Stomach (tissue), 9 donors: ENCODE data around the gene CD99L2. TPM values are rescaled to one million over a fixed set of nuclear protein-coding genes. Genes with fewer than 3 reads are reported as not detected.

Experiments used
- DNase-seq, 2 donors: peaks; one replicate each; pipeline versions ENCODE4 v3.0.0 to v3.0.0-alpha.2; 2013 to 2019
- H3K27ac ChIP-seq, 5 donors: fragments of 200-600 bp in 4 of 5; sonication (generic) in 4 of 5; one replicate each; pipeline ENCODE4 v1.5.1; 2013 to 2019; ENCODE audit warnings: mild to moderate bottlenecking in 1 of 5, moderate library complexity in 1 of 5
- H3K27me3 ChIP-seq, 3 donors: fragments of 200-600 bp; sonication (generic); one replicate each; pipeline ENCODE4 v1.5.1; 2017 to 2019; ENCODE audit warnings: mixed run types in 1 of 3
- H3K36me3 ChIP-seq, 4 donors: fragments of 200-600 bp; sonication (generic); 1 replicate in 3 of 4; 2 replicates in 1 of 4; pipeline ENCODE4 v1.5.1; 2016 to 2019
- H3K4me1 ChIP-seq, 4 donors: fragments of 200-600 bp; sonication (generic); one replicate each; pipeline ENCODE4 v1.5.1; 2016 to 2019
- H3K4me3 ChIP-seq, 4 donors: fragments of 200-600 bp; sonication (generic) in 3 of 4; one replicate each; pipeline ENCODE4 v1.5.1; 2016 to 2019; ENCODE audit warnings: mild to moderate bottlenecking in 1 of 4
- H3K9me3 ChIP-seq, 4 donors: fragments of 200-600 bp; sonication (generic); one replicate each; pipeline ENCODE4 v1.5.1; 2016 to 2019
- EP300 ChIP-seq: sonication (generic); formaldehyde crosslinking; IDR thresholded peaks from one replicate; pipeline ENCODE4 v1.6.1; 2017; ENCODE audit warnings: antibody characterized with exemption
- POLR2A ChIP-seq, 4 donors: fragments of 450-650 bp; IDR thresholded peaks; one replicate each; pipeline ENCODE4 v1.6.1; 2016; ENCODE audit warnings: antibody characterized with exemption in 4 of 4, control low read depth in 2 of 4, mild to moderate bottlenecking in 1 of 4, moderate library complexity in 1 of 4
- POLR2AphosphoS5 ChIP-seq, 3 donors: sonication (generic); formaldehyde crosslinking; IDR thresholded peaks; one replicate each; pipeline ENCODE4 v1.6.1; 2016; ENCODE audit warnings: antibody characterized with exemption in 3 of 3
- WGBS, 5 donors: extraction: QIAGEN DNeasy Blood & Tissue Kit in 3 of 5; methylation state at CpG; one replicate each; pipeline versions ENCODE4 v1.1.5 to v1.1.7; 2013 to 2018; 5-methylcytosine and 5-hydroxymethylcytosine counted together
- intact Hi-C: fragments of 100-400 bp; cut with DNase I; formaldehyde crosslinking; loops from one replicate; pipeline ENCODE4 v1.15.1; 2023; ENCODE audit warnings: low total_unique reads
- polyA plus RNA-seq, 3 donors: library from polyadenylated mRNA; stranded (reverse); fragments of 200-250 nt; gene quantifications; one replicate each; pipeline ENCODE4 v1.2.3, GENCODE V29; 2013
- total RNA-seq, 5 donors: library from RNA; depleted of rRNA; stranded (reverse); fragments of >200 nt; gene quantifications; one replicate each; pipeline versions ENCODE4 v1.1.0 to v1.2.3, GENCODE V29; 2014 to 2016
- TF ChIP-seq, protein P1 (sequence below), 7 experiments: fragments of 450-650 bp in 4 of 7; fragments of 200-600 bp in 3 of 7; sonication (generic) in 3 of 7; IDR thresholded peaks; one replicate each; pipeline ENCODE4 v1.5.1; 2016 to 2019; ENCODE audit warnings: antibody characterized with exemption in 7 of 7, control low read depth in 2 of 7, mild to moderate bottlenecking in 1 of 7
- donor health status: healthy with polysubstance abuse.
- donor health status: Bipolar disorder and iron deficiency.
- donor health status: healthy.

Gene CD99L2
- total and polyA plus RNA-seq, 8 donors, result 3.5 to 40.6 (median 13.7) TPM

DNA sequence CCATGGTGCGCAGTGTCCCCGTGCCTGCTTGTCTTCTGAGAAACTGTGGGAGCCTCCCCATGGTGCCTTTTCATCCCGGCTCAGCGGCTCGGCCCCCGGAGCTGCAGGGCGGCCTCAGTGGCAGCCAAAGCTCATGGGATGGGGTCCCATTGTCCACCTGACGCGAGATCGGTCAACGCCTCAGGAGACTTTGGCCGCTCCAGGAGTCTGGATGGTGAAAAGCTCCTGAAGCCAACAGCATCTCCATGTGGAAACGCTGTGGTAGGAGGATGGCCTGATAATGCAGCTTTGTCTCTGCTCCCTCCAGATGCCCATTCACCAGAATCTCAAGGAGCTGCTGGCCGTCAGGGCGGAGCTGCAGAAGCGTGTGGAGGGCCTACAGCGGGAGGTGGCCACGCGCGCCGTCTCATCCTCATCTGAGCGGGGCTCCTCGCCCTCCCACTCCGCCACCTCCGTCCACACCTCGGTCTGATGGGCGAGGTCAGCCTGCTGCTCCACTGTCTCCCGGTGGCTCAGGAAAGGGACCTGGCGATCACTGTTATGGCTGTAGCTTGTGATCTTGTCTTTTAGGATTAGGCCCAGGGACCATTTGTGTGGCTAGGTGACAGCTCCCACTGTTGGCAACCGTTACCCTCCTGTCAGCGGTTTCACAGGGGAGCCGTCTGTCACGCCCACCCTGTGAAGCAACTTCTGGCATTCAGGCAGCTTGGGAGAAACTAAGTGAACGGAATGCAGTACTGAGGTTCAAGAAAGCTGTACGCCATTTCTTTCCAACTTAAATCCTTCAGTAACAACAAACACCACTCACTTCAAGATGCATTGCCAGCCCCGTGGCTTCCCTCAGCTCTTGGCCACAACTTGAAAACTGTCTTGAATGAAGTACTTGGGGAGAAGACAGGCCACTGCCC is 136.0 kb downstream of the CD99L2 start:
- peaks cover 0 to 9% (median 4%) of the 10 kb centered on the region in 4 donors for H3K4me1 ChIP-seq
- peaks cover 0 to 33% (median 29%) of the 10 kb centered on the region in 4 donors for H3K36me3 ChIP-seq
- H3K4me3 ChIP-seq, result no peak overlapping the region
- no peak for TF ChIP-seq POLR2AphosphoS5 (IDR thresholded peaks at IDR 0.05)
- no peak for TF ChIP-seq POLR2A (IDR thresholded peaks at IDR 0.05)
- TF ChIP-seq EP300, result no peak
- TF ChIP-seq, protein P1, sequence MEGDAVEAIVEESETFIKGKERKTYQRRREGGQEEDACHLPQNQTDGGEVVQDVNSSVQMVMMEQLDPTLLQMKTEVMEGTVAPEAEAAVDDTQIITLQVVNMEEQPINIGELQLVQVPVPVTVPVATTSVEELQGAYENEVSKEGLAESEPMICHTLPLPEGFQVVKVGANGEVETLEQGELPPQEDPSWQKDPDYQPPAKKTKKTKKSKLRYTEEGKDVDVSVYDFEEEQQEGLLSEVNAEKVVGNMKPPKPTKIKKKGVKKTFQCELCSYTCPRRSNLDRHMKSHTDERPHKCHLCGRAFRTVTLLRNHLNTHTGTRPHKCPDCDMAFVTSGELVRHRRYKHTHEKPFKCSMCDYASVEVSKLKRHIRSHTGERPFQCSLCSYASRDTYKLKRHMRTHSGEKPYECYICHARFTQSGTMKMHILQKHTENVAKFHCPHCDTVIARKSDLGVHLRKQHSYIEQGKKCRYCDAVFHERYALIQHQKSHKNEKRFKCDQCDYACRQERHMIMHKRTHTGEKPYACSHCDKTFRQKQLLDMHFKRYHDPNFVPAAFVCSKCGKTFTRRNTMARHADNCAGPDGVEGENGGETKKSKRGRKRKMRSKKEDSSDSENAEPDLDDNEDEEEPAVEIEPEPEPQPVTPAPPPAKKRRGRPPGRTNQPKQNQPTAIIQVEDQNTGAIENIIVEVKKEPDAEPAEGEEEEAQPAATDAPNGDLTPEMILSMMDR (IDR thresholded peaks at IDR 0.05), result no peak
- no peak for DNase-seq
- no peak overlapping the region for H3K27ac ChIP-seq
- WGBS, 5 donors, result 85 to 90% (median 88%) methylated on average over 30 to 36 of the region's 36 CpGs
- H3K27me3 ChIP-seq, result no peaks in the 10 kb centered on the region
- intact Hi-C loops, result no loop called here
- H3K9me3 ChIP-seq, result no peaks in the 10 kb centered on the region

DNA sequence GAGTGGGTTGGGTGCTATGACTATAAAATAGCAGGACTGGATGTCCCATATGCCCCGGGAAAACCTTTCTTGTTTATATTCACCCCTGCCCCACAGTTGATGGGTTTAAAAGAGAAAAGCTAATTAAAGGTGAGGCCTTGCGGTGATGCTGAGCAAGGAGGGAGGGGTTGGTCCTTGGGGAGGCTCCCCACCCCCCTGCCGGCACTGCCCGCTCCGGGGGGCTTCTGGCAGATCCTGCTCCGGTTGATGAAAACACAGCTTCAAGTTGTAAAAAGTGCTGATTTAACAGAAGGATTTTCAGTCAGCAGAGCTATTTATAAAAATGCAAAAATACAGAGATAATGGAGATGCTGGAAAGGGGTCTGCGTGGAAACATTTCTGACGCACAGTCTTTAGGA is 136.7 kb downstream of the CD99L2 start:
- TF ChIP-seq POLR2AphosphoS5 (IDR thresholded peaks at IDR 0.05), result no peak
- TF ChIP-seq, protein P1 (IDR thresholded peaks at IDR 0.05), result no peak
- no peak for TF ChIP-seq POLR2A (IDR thresholded peaks at IDR 0.05)
- TF ChIP-seq EP300, result no peak
- Histone ChIP-seq H3K27me3 (no peaks in the 10 kb centered on the region), H3K9me3 (no peaks in the 10 kb centered on the region), H3K27ac (no peak overlapping the region), H3K4me3 (no peak overlapping the region), H3K4me1 (peaks cover 0 to 3% (median 1%) of the 10 kb centered on the region in 4 donors), H3K36me3 (peaks cover 0 to 40% (median 35%) of the 10 kb centered on the region in 4 donors)
- 84 to 89% (median 86%) methylated on average over 6 to 8 of the region's 8 CpGs for WGBS, 5 donors
- no peak for DNase-seq
- intact Hi-C loops, result no loop called here

DNA sequence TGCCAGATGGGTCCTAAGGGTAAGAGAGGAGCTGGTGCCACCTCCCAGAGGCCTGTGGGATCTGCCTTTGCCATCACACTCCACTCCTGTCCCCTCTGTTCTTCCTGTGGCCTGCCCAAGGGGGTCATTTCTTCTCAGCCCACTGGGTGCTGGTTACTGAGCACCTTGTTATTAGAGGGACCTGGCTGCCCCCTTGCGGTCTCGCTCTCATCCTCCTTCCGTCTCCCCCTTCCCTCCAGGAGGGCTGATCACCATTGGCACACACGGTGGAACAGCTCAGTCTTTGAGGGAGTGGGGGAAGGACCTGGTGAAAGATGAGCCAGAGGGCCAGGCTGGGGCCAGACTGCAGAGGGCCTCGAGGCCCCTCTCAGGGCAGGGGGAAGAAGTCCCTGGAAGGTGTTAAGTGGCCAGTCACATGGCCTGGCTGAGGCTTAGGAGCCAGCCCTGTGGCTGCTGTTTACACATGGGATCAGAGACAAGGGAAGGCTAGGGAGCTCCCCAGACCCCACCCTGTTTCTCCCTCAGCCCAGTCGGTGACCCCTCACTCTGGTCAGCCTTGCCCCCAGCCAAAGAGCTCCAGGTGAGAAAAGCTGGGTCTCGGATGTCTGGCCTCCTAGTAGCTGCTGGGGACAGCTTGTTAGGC is 137.2 kb downstream of the CD99L2 start:
- H3K27me3 ChIP-seq, result no peaks in the 10 kb centered on the region
- WGBS, 5 donors, result 50 to 70% (median 64%) methylated on average over 7 of the region's 7 CpGs
- no peak overlapping the region for H3K4me3 ChIP-seq
- TF ChIP-seq POLR2A (IDR thresholded peaks at IDR 0.05), result no peak
- TF ChIP-seq EP300, result no peak
- TF ChIP-seq, protein P1 (IDR thresholded peaks at IDR 0.05), result no peak
- TF ChIP-seq POLR2AphosphoS5 (IDR thresholded peaks at IDR 0.05), result no peak
- no peaks in the 10 kb centered on the region for H3K4me1 ChIP-seq
- no peaks in the 10 kb centered on the region for H3K9me3 ChIP-seq
- H3K27ac ChIP-seq, result no peak overlapping the region
- peaks cover 0 to 45% (median 40%) of the 10 kb centered on the region in 4 donors for H3K36me3 ChIP-seq
- no peak for DNase-seq
- intact Hi-C loops, result no loop called here

DNA sequence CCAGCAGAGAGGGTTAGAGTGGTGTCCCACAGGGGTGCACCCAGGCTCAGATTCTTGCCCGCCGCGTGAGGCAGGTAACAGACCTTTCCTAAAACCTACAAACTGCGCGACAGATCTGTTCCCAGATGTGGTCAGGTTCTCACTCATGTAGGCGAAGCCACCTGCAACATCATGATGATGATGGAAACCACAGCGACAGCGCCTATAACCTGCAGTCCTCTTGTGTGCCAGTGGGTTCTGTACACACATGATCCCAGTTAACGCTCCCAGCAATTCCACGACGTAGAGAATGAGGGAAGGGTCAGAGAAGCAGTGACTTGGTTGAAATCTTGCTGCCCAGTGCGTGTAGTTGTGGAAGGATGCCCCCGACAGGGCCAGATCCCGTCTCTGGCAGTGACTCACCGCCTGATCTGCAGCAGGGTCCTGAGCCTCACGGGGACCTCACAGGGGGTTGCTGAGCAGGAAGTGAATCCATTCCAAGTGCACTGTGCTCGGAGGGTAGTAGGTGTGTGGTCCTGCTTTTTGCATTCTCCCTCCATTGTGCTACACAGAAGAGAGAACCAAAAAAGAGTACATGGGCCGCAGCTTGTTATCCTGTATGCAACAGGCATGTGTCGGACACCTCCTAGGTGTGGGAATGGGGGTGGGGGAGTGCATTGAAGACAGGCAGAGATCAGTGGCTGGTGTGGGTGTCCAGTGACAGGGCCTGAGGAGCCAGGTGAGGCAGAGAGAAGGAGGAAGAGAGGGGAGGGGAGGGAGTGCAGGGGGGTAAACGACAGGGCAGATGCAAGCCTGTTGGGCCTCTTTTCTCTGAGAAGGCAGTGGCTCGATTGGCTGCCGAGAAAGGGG is 138.7 kb downstream of the CD99L2 start:
- DNase-seq, result no peak
- intact Hi-C loops, result no loop called here
- WGBS, 5 donors, result 78 to 94% (median 90%) methylated on average over 16 to 22 of the region's 22 CpGs

More for the DNA sequence above, 138.7 kb downstream of the CD99L2 start:
- Histone ChIP-seq H3K36me3 (peaks cover 0 to 46% (median 45%) of the 10 kb centered on the region in 4 donors), H3K27ac (no peak overlapping the region), H3K9me3 (no peaks in the 10 kb centered on the region), H3K4me1 (no peaks in the 10 kb centered on the region), H3K4me3 (no peak overlapping the region), H3K27me3 (no peaks in the 10 kb centered on the region)
- TF ChIP-seq EP300 (no peak), POLR2A (IDR thresholded peaks at IDR 0.05) (no peak), POLR2AphosphoS5 (IDR thresholded peaks at IDR 0.05) (no peak)
- TF ChIP-seq, protein P1 (IDR thresholded peaks at IDR 0.05), result no peak
